GM03348 (cell line): ENCODE results near the gene CRCP.

Experiments
- DNase-seq: peaks from one replicate; pipeline ENCODE4 v3.0.0; 2012; ENCODE audit warnings: low spot score

Gene CRCP

DNA sequence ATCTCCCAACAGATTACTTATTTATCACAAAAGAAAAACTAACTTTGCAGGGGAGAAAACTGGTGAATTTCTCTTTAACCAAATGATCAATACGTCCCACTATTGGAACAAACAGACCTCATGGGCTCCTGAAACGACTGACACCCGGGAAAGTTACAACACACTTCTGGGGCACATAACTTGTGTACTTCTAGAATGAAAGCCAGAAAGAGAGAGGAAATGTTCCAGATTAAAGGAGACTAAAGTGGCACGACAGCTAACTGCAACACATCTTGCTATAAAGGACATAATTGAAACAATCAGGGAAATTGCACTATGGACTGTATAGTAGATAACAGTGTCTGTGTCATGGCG, 75.8 kb downstream of the CRCP start:
- no peak for DNase-seq

DNA sequence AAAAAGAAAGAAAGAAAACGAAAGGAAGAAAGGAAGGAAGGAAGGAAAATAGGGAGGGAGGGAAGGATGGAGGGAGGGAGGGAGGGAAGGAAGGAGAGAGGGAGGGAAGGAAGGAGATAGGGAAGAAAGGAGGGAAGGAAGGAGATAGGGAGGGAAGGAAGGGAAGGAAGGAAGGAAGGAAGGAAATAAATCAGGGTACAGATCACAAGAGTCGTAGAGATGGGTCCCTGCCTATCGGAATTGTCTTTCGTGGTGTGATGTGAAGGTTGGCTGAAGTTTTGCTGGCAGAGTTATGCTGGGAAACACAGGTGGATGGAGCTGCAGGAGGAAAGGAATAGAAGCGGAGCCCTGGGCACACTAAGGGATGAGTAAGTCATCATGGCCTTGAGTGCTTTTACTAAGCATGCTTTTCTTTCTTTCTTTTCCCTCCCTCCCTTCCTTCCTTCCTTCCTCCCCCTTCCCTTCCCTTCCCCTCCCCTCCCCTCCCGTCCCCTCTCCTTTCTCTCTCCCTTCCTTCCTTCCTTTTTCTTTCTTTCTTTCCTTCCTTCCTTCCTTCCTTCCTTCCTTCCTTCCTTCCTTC, 78.6 kb downstream of the CRCP start:
- no peak for DNase-seq

GRCh38 chr7:66198469-66198868, 83.8 kb downstream of the CRCP start:
- no peak for DNase-seq

- DNase-seq, result no peak
These were observed 84.3 kb downstream of the CRCP start for GRCh38 chr7:66198956-66199355.

DNA sequence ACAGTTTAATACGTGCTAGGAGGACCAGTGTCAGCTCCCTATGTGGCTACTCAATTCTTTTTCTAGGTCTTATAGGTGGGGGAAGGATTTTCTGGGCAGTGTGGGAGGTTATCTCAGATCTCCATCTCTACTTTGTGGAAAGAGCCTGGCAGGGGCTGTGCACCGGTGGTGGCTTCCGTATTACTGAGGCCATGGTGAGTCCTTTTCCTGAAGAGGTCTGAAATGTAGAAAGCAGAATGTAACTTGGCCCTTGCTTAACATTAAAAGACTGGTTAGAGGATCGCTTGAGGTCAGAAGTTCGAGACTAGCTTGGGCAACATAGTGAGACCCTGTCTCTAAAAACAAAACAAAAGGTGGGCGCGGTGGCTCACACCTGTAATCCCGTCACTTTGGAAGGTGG, 87.8 kb downstream of the CRCP start:
- DNase-seq, result no peak
